H1 (cell line): ENCODE data around the gene RNF152. TPM values are rescaled to one million over a fixed set of nuclear protein-coding genes. Genes with fewer than 3 reads are reported as not detected.

Experiments
- BRCA1 ChIP-seq: IDR thresholded peaks from 2 replicates; pipeline ENCODE4 v1.6.1; 2012; ENCODE audit warnings: low read depth, low read length, improper control_type of control experiment
- CHD2 ChIP-seq: IDR thresholded peaks from 2 replicates; pipeline ENCODE4 v1.6.1; 2012; ENCODE audit warnings: low read length, improper control_type of control experiment
- CREB1 ChIP-seq: IDR thresholded peaks from 2 replicates; pipeline ENCODE4 v1.6.1; 2012; ENCODE audit warnings: inconsistent platforms
- GABPA ChIP-seq: IDR thresholded peaks from 2 replicates; pipeline ENCODE4 v1.6.1; 2011; ENCODE audit warnings: mild to moderate bottlenecking, low read length, moderate library complexity, borderline replicate concordance; ENCODE audit not compliant: insufficient read depth
- GTF2F1 ChIP-seq: IDR thresholded peaks from 2 replicates; pipeline ENCODE4 v1.6.1; 2012; ENCODE audit warnings: low read depth, low read length, improper control_type of control experiment, borderline replicate concordance
- JUN ChIP-seq: IDR thresholded peaks from 2 replicates; pipeline ENCODE4 v1.6.1; 2011; ENCODE audit warnings: low read depth, mild to moderate bottlenecking, improper control_type of control experiment, low read length
- KDM1A ChIP-seq: fragments of 200-600, 300-600 bp; sonication (generic); IDR thresholded peaks from 2 replicates; pipeline ENCODE4 v1.7.1; 2016; ENCODE audit warnings: mild to moderate bottlenecking, low read length, borderline replicate concordance
- RNF2 ChIP-seq: fragments of 200-900, 300-1000 bp; sonication (generic); IDR thresholded peaks from 2 replicates; pipeline ENCODE4 v1.7.1; 2016; ENCODE audit warnings: borderline replicate concordance, low read depth, mild to moderate bottlenecking, antibody characterized with exemption, low read length; ENCODE audit not compliant: poor library complexity, severe bottlenecking; ENCODE audit errors: missing control alignments
- SP2 ChIP-seq: IDR thresholded peaks from 2 replicates; pipeline ENCODE4 v1.6.1; 2012; ENCODE audit warnings: mild to moderate bottlenecking, low read length, inconsistent platforms
- SP4 ChIP-seq: IDR thresholded peaks from 2 replicates; pipeline ENCODE4 v1.6.1; 2012; ENCODE audit warnings: low read length, inconsistent platforms
- TEAD4 ChIP-seq: IDR thresholded peaks from 2 replicates; pipeline ENCODE4 v1.6.1; 2012; ENCODE audit warnings: low read depth, low read length, inconsistent platforms, mixed read lengths
- YY1 ChIP-seq: IDR thresholded peaks from 2 replicates; pipeline ENCODE4 v1.6.1; 2011; ENCODE audit warnings: low read depth, mild to moderate bottlenecking, low read length
- polyA plus RNA-seq, 7 experiments: library from polyadenylated mRNA; depleted of rRNA in 3 of 7; stranded (reverse) in 5 of 7; unstranded in 2 of 7; fragments of >200 nt in 5 of 7; fragments of 200-250 nt in 2 of 7; gene quantifications; 1 replicate in 5 of 7; 2 replicates in 1 of 7; 4 replicates in 1 of 7; pipeline versions ENCODE4 v1.2.1 to v1.2.3, GENCODE V29; 2011 to 2013; ENCODE audit warnings: missing spikeins in 2 of 7, mixed read lengths in 2 of 7
- total RNA-seq: library from RNA; stranded (reverse); fragmentation: NEBNext Ultra II Directional; extraction: Animal tissue kit (Norgen Biotek cat#: 25700); gene quantifications from 2 replicates; pipeline ENCODE4 v1.2.1, GENCODE V29; 2021
- TF ChIP-seq, protein P1 (sequence below): fragments of 300-600 bp; sonication (generic); IDR thresholded peaks from 2 replicates; pipeline ENCODE4 v1.7.1; 2012; ENCODE audit warnings: low read length, moderate library complexity, mild to moderate bottlenecking, inconsistent platforms; ENCODE audit not compliant: insufficient replicate concordance

RNF152 gene
- total and polyA plus RNA-seq, 2 of the 8 experiments (the other 6 are each of a cell fraction or from before 2014, with no cell fraction given): 1.1 to 2.7 TPM

DNA sequence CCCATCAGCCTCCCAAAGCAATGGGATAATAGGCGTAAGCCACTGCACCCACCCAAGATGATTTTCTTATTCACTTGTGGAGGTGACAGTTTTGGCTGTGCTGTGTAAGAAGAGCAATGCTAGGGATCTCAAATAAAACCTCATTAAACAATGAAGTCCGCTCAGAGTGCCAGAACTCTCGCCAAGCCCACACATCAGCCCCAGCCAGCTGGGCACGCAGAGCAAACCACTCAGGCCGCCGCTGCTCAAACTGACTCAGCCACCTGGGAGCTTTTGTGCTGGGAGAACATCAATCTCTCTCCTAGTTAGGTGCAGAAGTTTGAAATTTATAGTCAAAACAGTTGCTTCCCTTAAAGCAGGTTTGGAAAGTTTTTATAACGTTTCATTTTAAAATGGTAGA lies 47.6 kb downstream of the RNF152 start (continued):
- TF ChIP-seq, protein P1, sequence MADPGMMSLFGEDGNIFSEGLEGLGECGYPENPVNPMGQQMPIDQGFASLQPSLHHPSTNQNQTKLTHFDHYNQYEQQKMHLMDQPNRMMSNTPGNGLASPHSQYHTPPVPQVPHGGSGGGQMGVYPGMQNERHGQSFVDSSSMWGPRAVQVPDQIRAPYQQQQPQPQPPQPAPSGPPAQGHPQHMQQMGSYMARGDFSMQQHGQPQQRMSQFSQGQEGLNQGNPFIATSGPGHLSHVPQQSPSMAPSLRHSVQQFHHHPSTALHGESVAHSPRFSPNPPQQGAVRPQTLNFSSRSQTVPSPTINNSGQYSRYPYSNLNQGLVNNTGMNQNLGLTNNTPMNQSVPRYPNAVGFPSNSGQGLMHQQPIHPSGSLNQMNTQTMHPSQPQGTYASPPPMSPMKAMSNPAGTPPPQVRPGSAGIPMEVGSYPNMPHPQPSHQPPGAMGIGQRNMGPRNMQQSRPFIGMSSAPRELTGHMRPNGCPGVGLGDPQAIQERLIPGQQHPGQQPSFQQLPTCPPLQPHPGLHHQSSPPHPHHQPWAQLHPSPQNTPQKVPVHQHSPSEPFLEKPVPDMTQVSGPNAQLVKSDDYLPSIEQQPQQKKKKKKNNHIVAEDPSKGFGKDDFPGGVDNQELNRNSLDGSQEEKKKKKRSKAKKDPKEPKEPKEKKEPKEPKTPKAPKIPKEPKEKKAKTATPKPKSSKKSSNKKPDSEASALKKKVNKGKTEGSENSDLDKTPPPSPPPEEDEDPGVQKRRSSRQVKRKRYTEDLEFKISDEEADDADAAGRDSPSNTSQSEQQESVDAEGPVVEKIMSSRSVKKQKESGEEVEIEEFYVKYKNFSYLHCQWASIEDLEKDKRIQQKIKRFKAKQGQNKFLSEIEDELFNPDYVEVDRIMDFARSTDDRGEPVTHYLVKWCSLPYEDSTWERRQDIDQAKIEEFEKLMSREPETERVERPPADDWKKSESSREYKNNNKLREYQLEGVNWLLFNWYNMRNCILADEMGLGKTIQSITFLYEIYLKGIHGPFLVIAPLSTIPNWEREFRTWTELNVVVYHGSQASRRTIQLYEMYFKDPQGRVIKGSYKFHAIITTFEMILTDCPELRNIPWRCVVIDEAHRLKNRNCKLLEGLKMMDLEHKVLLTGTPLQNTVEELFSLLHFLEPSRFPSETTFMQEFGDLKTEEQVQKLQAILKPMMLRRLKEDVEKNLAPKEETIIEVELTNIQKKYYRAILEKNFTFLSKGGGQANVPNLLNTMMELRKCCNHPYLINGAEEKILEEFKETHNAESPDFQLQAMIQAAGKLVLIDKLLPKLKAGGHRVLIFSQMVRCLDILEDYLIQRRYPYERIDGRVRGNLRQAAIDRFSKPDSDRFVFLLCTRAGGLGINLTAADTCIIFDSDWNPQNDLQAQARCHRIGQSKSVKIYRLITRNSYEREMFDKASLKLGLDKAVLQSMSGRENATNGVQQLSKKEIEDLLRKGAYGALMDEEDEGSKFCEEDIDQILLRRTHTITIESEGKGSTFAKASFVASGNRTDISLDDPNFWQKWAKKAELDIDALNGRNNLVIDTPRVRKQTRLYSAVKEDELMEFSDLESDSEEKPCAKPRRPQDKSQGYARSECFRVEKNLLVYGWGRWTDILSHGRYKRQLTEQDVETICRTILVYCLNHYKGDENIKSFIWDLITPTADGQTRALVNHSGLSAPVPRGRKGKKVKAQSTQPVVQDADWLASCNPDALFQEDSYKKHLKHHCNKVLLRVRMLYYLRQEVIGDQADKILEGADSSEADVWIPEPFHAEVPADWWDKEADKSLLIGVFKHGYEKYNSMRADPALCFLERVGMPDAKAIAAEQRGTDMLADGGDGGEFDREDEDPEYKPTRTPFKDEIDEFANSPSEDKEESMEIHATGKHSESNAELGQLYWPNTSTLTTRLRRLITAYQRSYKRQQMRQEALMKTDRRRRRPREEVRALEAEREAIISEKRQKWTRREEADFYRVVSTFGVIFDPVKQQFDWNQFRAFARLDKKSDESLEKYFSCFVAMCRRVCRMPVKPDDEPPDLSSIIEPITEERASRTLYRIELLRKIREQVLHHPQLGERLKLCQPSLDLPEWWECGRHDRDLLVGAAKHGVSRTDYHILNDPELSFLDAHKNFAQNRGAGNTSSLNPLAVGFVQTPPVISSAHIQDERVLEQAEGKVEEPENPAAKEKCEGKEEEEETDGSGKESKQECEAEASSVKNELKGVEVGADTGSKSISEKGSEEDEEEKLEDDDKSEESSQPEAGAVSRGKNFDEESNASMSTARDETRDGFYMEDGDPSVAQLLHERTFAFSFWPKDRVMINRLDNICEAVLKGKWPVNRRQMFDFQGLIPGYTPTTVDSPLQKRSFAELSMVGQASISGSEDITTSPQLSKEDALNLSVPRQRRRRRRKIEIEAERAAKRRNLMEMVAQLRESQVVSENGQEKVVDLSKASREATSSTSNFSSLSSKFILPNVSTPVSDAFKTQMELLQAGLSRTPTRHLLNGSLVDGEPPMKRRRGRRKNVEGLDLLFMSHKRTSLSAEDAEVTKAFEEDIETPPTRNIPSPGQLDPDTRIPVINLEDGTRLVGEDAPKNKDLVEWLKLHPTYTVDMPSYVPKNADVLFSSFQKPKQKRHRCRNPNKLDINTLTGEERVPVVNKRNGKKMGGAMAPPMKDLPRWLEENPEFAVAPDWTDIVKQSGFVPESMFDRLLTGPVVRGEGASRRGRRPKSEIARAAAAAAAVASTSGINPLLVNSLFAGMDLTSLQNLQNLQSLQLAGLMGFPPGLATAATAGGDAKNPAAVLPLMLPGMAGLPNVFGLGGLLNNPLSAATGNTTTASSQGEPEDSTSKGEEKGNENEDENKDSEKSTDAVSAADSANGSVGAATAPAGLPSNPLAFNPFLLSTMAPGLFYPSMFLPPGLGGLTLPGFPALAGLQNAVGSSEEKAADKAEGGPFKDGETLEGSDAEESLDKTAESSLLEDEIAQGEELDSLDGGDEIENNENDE: no peak
- TF ChIP-seq TEAD4: no peak
- no peak for TF ChIP-seq JUN
- no peak for TF ChIP-seq GTF2F1
- no peak for TF ChIP-seq BRCA1
- TF ChIP-seq SP4: no peak
- TF ChIP-seq RNF2: no peak
- no peak for TF ChIP-seq SP2
- no peak for TF ChIP-seq GABPA
- TF ChIP-seq YY1: no peak
- no peak for TF ChIP-seq KDM1A
- TF ChIP-seq CHD2: no peak
- TF ChIP-seq CREB1: no peak
